ENCODE results near the gene SLC39A7.

DNA sequence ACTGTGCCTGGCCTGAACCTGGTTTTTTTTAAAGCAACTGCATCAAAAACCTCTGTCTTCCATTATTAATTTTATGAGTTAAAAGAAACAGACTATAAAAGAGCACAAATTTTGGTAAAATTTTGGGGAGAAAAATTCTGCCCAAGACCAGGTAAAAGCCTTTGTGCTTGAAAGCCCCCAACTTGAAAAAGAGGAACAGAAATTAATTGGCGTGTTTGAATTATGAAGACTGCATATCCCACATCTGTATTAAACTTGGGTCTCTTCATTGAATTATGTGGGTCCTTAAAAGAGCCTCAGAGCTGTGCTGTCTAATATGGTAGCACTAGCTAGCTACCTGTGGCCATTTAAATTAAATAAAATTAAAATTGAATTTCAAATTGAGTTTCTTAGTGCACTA lies 49.6 kb upstream of the SLC39A7 start:
- no peak for TF ChIP-seq CTCF (IDR thresholded peaks at IDR 0.05)
- TF ChIP-seq POLR2A (IDR thresholded peaks at IDR 0.05): no peak
- TF ChIP-seq POLR2AphosphoS5 (IDR thresholded peaks at IDR 0.05): no peak

All from upper lobe of left lung (tissue), 4 donors.